GM19193 (cell line): ENCODE results near the gene SYNJ2.

ENCODE experiments used
- POLR2A ChIP-seq: IDR thresholded peaks from 4 replicates; pipeline ENCODE4 v1.6.1; 2011; ENCODE audit not compliant: insufficient read depth, insufficient read length; ENCODE audit errors: extremely low read depth

SYNJ2 gene

DNA sequence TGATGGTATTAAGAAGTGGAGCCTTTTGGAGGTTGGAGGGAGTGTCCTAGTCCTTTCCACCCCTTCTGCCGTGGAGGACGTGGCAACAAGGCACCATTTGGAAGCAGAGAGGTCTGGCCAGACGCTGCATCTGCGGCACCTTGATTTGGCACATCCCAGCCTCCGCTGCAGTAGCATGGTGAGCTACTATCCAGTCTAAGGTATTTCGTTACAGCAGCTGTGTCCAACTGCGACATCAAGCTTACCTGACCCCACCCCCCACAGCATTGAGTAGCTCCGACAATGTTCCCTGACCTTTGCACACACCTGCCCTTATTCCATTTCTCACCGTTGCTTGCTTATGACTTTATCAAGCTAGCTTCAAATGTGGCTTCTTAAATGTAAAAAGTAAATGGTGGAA lies 29.8 kb upstream of the SYNJ2 start:
- no peak for TF ChIP-seq POLR2A

DNA sequence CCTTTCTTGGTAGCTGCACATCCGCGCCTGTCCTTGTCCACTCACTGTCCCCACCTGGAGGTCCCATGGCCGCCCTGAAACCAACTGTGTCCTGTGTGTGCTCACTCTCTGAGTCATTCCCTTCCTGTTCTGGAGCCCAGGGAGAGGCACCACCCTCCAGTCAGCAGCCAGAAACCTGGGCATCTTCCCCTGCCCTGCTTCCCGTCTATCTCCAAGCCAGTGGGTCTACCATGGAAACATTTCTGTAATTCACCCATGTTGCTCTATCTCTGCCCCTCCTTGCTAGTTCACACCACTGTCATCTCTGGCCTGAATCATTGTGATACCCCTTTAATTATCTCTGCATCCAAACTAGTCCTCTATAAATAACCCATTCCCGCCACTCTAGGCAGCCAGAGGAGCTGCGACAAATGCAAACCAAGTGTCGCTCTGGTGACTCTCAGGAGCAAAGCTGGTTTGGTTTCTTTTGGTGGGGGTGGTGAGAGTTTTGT lies 28.8 kb upstream of the SYNJ2 start:
- no peak for TF ChIP-seq POLR2A

DNA sequence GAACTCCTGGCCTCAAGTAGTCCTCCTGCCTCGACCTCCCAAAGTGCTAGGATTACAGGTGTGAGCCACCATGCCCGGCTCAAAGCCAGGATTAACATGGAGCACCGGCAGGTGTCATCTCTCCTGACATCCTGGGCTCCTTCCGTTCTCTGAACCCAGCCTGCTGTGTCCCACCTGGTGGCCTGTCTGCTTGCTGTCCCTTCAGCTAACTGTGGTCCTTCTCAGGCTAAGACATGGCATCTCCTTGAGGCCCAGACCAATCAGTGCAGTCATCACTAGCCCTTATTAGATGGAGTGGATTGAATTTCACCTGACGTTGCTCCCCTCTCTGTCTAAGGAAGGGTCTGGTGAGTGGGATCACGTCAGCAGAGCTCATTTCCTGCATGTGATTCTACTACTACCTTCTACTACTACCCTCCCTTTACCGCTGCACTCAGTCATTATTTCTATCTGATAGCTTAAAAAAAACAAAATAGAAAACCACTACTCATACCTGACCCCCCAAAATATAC lies 28.0 kb upstream of the SYNJ2 start:
- no peak for TF ChIP-seq POLR2A

DNA sequence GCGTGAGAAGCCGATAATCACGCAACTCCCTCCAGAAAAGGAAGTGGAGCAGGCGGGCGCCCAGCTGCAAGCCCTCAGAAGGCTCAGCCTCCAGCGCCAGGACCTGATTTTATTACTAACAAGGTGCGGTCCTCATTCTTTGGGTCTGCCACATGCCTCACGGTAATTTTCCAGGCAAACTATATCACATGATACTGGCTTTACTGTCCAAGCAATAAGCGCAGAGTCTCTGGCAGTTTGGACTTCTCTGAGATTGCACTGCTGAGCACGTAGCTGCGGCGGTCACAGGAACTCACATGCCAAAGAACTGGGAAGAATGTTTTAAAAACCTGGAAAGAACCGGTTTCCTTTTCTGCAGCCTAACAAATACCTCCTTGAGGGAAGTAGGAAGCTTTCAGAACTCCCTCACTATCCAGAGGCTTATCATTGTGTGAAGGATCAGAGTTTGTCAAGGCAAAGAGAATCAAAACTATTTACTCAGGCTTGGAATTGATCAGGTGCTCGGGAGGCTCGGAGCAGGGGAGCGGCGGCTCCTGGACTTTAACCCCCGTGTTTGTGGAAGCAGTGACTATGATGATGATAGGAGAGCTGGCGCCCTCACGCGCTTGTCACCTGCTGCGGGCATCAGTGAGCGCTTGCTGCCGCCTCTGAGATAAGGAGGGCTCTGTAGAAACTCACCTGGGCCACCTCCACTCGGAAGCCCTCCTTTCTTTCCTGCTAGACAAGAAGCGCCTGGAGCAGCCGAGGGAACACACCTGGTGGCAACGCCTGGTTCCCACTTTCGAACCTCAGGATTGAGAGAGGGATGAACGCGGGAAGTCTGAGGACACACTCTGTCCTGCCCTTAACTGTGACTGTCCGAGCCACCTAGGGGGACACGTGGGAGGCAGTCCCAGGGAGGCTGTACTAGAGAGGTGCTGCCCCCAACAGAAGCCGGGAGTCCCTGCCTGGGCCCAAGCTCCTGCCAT lies 27.2 kb upstream of the SYNJ2 start:
- no peak for TF ChIP-seq POLR2A

DNA sequence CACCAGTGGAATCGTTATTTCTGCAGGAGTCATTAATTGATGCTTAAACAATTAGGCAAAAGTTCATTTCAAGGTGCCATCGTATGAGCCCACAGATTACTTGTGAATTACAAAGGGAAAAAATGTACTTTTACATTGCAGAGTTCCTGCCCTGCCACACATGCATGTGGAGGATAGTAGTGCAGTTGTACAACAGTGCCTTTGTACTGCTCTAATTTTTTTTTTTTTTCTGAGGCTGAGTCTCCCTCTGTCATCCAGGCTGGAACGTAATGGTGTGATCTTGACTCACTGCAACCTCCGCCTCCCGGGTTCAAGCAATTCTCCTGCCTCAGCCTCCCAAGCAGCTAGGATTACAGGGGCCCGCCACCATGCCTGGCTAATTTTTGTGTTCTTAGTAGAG lies 26.0 kb upstream of the SYNJ2 start:
- TF ChIP-seq POLR2A = no peak

DNA sequence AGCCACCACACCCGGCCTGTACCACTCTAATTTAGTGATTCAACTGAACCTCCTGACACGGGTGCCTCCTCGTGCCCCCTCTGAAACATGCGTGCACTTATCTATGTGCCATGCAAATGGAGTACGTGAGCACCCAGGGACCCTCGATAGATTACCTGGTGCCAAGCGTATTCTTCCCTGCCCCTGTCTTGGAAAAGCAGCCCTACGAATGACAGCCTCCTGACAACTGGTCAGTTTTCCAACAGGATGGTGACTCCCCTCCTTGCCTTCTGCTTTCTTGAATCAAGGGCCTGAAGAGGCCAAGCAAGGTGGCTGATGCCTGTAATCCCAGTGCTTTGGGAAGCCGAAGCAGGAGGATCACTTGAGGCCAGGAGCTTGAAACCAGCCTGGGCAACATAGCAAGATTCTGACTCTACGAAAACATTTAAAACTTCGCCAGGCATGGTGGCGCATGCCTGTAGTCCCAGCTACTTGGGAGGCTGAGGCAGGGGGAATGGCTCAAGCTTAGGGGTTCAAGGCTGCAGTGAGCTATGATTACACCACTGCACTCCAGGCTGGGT lies 25.4 kb upstream of the SYNJ2 start:
- TF ChIP-seq POLR2A = no peak

DNA sequence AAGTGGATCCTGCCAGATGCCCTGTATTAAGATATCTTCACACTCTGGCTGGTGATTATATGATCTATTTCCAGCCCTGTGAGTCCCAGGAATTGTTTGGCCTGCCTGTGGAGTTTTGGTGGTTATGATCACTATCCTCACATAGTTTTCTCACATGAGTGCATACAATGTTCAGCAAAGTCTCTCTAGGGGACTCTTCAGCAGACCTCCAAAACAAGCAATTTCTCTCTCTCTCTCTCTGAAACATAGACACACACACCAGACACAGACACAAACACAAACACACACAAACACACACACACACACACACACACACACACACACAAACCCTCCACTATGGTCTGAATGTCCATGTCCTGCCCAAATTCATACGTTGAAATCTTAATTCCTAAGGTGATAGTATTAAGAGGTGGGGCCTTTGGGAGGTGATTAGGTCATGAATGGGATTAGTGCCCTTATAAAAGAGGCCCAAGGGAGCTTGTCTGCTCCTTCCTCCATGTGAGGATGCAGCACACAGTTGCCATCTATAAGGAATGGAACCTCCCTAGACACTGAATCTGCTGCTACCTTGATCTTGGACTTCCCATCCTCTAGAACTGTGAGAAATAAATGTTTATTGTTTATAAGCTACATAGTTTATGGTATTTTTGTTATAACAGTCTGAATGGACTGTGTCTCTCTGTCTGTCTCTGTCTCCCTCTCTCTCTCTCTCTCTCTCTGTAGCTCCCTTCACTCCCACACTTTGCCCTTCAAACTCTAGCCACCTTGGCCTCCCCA lies 22.0 kb upstream of the SYNJ2 start:
- no peak for TF ChIP-seq POLR2A

DNA sequence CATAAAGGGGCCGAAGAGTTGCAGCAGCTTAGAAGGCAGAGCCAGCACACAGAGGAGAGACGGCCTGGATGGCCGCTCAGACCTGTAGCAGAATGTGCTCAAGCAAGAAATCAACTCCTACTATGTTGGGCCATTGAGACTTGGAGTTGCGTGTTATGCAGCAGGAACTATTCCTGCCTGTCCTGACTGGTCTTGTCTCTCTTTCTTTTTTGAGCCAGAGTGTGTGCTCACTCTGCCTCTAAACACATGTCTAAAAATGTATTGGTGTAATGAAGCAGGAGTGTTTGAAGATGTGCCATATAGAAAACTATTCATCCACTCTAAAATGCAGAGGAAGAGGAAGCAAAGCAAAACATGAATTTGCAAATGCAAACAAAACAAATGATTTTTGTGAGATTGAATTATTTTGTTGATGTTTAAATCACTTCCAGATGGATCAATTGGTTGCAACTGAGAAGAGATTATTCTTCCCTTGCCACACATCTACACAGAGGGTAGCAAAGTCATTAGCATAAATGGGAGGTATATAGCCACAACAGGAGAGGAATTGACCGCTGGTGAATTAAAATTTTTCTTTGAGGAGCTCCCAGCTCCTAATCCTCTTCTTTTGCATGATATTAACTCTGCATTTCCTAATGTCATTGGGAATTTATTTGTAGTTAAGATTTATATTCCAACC lies 20.4 kb upstream of the SYNJ2 start:
- TF ChIP-seq POLR2A = no peak

DNA sequence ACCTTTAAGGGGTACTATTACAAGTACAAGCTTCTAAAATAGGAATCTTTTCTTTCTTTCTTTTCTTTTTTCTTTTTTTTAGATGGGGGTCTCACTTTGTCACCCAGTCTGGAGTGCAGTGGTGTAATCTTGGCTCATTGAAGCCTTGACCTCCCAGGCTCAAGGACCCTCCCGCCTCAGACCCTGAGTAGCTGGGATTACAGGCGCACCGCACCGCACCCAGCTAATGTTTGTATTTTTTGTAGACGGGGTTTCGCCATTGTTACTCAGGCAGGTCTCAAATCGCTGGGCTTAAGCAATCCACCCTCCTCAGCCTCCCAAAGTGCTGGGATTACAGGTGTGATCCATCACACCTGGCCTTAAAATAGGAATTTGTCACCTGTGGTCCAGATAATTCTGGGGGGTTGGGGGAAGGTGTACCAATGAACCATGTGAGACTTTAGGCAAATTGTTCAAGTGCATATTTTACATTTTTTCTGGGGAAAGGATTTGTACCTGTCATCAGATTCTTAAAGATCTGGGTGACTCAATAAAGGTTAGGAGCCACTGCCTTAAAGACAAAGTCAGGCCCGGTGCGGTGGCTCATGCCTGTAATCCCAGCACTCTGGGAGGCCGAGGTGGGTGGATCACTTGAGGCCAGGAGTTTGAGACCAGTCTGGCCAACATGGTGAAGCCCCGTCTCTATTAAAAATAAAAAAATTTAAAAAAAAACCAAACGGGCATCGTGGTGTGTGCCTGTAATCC lies 19.7 kb upstream of the SYNJ2 start:
- no peak for TF ChIP-seq POLR2A

DNA sequence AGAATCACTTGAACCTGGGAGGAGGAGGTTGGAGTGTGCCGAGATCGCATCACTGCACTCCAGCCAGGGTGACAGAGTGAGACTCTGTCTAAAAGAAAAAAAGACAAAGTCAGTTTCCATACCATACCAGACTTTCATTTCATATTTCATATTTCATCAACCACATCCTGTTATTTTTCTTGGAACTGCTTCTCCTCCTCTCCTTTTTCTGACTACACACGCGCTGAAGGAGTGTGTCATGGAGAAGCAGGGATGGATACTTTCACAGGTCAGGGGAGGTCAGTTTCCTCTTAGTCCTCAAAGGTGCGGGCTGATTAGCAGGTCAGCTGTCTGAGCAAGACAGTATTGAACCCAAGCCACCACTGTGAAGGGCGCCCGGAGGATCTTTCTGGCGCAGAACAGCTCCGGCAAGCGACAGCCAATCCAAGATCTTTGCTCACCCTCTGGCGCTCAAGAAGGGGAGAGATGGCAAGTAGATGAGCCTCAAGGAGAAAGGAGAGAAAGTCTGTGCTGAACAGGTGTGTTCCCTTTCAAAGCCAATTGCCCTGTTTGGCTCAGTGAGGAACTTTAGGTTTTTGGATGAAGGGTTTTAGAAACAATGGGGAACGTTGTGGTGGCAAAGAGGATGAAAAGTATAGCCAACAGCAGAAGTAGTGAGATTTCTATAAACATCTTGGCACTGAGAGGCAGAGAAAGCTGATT lies 18.9 kb upstream of the SYNJ2 start:
- TF ChIP-seq POLR2A = no peak

DNA sequence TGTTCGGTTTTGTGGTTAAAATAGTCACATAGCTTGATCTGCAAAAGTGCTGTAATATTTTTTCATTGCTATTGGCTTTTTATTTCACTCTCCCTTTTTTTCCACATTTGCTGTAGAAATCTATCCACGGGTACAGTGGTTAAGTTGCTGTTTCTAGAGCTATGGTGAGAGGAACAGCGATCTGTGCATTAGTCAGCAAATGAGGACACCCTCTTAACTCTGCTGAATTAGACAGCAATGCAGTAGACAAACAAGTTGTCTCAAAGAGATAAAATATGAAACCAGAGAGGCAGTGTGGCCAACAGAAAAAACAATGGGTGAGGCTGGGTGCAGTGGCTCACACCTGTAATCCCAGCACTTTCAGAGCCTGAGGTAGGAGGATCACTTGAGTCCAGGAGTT lies 17.6 kb upstream of the SYNJ2 start:
- TF ChIP-seq POLR2A = no peak

DNA sequence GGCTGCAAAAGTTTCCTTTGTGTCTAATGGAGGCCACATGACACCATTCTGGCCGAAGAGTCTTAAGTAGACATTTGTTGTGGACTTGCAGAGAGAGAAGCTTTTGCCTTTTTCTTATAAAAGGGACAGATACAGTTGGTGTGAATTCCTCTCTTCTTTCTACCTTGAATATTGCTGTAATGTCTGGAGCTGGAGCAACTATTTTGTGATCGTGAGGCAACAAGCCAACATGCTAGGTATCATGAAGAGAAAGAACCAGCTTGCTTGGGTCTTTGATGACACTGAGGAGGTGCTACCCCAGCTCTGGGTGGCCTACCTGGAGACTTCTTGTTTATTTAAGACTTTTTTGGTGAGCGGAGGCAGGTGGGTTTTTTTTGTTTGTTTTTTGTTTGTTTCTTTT lies 16.3 kb upstream of the SYNJ2 start:
- TF ChIP-seq POLR2A = no peak

DNA sequence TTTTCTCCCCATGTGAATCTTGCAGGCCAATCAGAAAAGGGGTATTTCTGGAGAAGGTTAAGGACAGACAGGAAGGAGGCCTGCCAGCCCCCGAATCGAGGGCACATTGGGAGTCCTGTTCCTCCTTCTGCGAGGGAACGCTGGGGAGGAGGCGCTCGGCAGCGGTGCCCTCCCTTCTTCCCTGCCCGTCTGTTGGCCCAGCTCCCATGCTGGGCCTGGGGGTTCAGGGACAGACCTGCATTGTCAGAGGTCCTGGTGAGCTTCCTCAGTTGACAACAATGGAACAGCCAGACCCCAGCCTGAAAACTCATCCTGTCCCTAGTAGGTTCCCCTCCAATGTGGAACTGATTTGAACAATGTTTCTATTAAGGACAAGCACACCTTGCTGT lies 15.1 kb upstream of the SYNJ2 start:
- TF ChIP-seq POLR2A = no peak
